IMR-90 (cell line): ENCODE data around the gene PCK2.

Source experiments
- BHLHE40 ChIP-seq: fragments of 150-350 bp; IDR thresholded peaks from 2 replicates; pipeline ENCODE4 v1.6.1; 2016; ENCODE audit warnings: mild to moderate bottlenecking, low read depth, low read length
- CEBPB ChIP-seq: IDR thresholded peaks from 2 replicates; pipeline ENCODE4 v1.6.1; 2012; ENCODE audit warnings: low read depth, low read length, improper control_type of control experiment
- FOS ChIP-seq: fragments of 150-350 bp; IDR thresholded peaks from 2 replicates; pipeline ENCODE4 v1.6.1; 2016; ENCODE audit warnings: low read depth, low read length
- MAFK ChIP-seq: IDR thresholded peaks from 2 replicates; pipeline ENCODE4 v1.6.1; 2012; ENCODE audit warnings: low read depth, low read length, improper control_type of control experiment
- NFE2L2 ChIP-seq: fragments of 150-350 bp; IDR thresholded peaks from 2 replicates; pipeline ENCODE4 v1.6.1; 2016; ENCODE audit warnings: low read depth, mild to moderate bottlenecking, low read length
- POLR2A ChIP-seq: IDR thresholded peaks from 2 replicates; pipeline ENCODE4 v1.6.1; 2012; ENCODE audit warnings: mild to moderate bottlenecking, low read depth, low read length
- RAD21 ChIP-seq: IDR thresholded peaks from 2 replicates; pipeline ENCODE4 v1.6.1; 2012; ENCODE audit warnings: low read length, improper control_type of control experiment
- RCOR1 ChIP-seq: IDR thresholded peaks from 2 replicates; pipeline ENCODE4 v1.6.1; 2012; ENCODE audit warnings: mild to moderate bottlenecking, low read length, improper control_type of control experiment; ENCODE audit not compliant: insufficient replicate concordance
- RFX5 ChIP-seq: IDR thresholded peaks from 2 replicates; pipeline ENCODE4 v1.8.0; 2012; ENCODE audit warnings: low read depth, mild to moderate bottlenecking, low read length, moderate library complexity
- SMC3 ChIP-seq: fragments of 150-350 bp; IDR thresholded peaks from 2 replicates; pipeline ENCODE4 v1.6.1; 2016; ENCODE audit warnings: low read depth, mild to moderate bottlenecking, antibody characterized with exemption, low read length, moderate library complexity
- TF ChIP-seq, protein P1 (sequence below): conservative IDR thresholded peaks from 2 replicates; pipeline ENCODE4 v1.5.1; 2012; ENCODE audit warnings: mild to moderate bottlenecking, low read depth, low read length, improper control_type of control experiment
- TF ChIP-seq, protein P2 (sequence below): fragments of 150-350 bp; IDR thresholded peaks from 2 replicates; pipeline ENCODE4 v1.6.1; 2017; ENCODE audit warnings: mild to moderate bottlenecking, antibody characterized with exemption, low read length, low read depth

DNA sequence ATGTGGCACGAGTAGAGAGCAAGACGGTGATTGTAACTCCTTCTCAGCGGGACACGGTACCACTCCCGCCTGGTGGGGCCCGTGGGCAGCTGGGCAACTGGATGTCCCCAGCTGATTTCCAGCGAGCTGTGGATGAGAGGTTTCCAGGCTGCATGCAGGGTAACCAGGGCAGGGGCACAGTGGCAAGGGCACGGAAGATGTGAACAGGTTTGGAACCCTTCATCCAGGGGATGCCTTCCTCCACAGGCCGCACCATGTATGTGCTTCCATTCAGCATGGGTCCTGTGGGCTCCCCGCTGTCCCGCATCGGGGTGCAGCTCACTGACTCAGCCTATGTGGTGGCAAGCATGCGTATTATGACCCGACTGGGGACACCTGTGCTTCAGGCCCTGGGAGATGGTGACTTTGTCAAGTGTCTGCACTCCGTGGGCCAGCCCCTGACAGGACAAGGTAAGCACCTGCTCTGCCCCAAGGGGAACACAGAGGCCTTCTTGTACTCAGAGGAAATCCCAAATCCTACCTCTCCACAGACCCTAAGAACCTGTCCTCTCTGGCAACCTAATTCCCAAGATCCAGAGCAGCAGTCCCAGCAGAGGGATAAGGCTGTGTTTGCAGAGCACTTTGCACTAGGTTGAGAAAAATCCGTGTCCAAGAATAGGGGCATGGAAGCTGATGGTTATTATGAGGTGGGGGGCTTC lies 4.3 kb downstream of the PCK2 start:
- TF ChIP-seq, protein P1, sequence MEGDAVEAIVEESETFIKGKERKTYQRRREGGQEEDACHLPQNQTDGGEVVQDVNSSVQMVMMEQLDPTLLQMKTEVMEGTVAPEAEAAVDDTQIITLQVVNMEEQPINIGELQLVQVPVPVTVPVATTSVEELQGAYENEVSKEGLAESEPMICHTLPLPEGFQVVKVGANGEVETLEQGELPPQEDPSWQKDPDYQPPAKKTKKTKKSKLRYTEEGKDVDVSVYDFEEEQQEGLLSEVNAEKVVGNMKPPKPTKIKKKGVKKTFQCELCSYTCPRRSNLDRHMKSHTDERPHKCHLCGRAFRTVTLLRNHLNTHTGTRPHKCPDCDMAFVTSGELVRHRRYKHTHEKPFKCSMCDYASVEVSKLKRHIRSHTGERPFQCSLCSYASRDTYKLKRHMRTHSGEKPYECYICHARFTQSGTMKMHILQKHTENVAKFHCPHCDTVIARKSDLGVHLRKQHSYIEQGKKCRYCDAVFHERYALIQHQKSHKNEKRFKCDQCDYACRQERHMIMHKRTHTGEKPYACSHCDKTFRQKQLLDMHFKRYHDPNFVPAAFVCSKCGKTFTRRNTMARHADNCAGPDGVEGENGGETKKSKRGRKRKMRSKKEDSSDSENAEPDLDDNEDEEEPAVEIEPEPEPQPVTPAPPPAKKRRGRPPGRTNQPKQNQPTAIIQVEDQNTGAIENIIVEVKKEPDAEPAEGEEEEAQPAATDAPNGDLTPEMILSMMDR: no peak
- TF ChIP-seq POLR2A: no peak
- TF ChIP-seq RCOR1: no peak
- no peak for TF ChIP-seq SMC3
- TF ChIP-seq NFE2L2: no peak
- TF ChIP-seq RAD21: no peak
- TF ChIP-seq MAFK: no peak
- TF ChIP-seq FOS: no peak
- no peak for TF ChIP-seq RFX5
- TF ChIP-seq CEBPB: no peak
- TF ChIP-seq, protein P2, sequence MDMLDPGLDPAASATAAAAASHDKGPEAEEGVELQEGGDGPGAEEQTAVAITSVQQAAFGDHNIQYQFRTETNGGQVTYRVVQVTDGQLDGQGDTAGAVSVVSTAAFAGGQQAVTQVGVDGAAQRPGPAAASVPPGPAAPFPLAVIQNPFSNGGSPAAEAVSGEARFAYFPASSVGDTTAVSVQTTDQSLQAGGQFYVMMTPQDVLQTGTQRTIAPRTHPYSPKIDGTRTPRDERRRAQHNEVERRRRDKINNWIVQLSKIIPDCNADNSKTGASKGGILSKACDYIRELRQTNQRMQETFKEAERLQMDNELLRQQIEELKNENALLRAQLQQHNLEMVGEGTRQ: no peak
- no peak for TF ChIP-seq BHLHE40
